Mesothelial cell of epicardium (in vitro differentiated cells): ENCODE data around the gene SLC48A1. TPM values are rescaled to one million over a fixed set of nuclear protein-coding genes. Genes with fewer than 3 reads are reported as not detected.

Source experiments
- DNase-seq, 2 experiments: peaks; one replicate each; pipeline ENCODE4 v3.0.0; 2021; ENCODE audit warnings: low spot score in 2 of 2; ENCODE audit not compliant: unreplicated experiment in 2 of 2
- H3K27ac Mint-ChIP-seq: 2 replicates; pipeline ENCODE4 v1.8.0; 2021; ENCODE audit warnings: mixed read lengths
- H3K27me3 Mint-ChIP-seq: 2 replicates; pipeline ENCODE4 v1.8.0; 2021; ENCODE audit warnings: low read depth, mixed read lengths
- H3K36me3 Mint-ChIP-seq: 2 replicates; pipeline ENCODE4 v1.8.0; 2021; ENCODE audit warnings: mixed read lengths
- H3K4me1 Mint-ChIP-seq: 2 replicates; pipeline ENCODE4 v1.8.0; 2021; ENCODE audit warnings: mixed read lengths
- H3K4me3 Mint-ChIP-seq: 2 replicates; pipeline ENCODE4 v1.8.0; 2021; ENCODE audit warnings: mild to moderate bottlenecking, moderate library complexity, mixed read lengths
- H3K9me3 Mint-ChIP-seq: 2 replicates; pipeline ENCODE4 v1.8.0; 2021; ENCODE audit warnings: mixed read lengths
- total RNA-seq: library from RNA; stranded (reverse); gene quantifications from 3 replicates; pipeline ENCODE4 v1.2.1, GENCODE V29; 2021
- TF ChIP-seq, protein P1 (sequence below): fragments of 200-600 bp; sonication (generic); IDR thresholded peaks from one replicate; pipeline ENCODE4 v1.5.0; 2021; ENCODE audit warnings: antibody characterized with exemption; ENCODE audit not compliant: unreplicated experiment

The SLC48A1 gene
- total RNA-seq, 1 donor from 2014 or later, result 27.7 TPM

DNA sequence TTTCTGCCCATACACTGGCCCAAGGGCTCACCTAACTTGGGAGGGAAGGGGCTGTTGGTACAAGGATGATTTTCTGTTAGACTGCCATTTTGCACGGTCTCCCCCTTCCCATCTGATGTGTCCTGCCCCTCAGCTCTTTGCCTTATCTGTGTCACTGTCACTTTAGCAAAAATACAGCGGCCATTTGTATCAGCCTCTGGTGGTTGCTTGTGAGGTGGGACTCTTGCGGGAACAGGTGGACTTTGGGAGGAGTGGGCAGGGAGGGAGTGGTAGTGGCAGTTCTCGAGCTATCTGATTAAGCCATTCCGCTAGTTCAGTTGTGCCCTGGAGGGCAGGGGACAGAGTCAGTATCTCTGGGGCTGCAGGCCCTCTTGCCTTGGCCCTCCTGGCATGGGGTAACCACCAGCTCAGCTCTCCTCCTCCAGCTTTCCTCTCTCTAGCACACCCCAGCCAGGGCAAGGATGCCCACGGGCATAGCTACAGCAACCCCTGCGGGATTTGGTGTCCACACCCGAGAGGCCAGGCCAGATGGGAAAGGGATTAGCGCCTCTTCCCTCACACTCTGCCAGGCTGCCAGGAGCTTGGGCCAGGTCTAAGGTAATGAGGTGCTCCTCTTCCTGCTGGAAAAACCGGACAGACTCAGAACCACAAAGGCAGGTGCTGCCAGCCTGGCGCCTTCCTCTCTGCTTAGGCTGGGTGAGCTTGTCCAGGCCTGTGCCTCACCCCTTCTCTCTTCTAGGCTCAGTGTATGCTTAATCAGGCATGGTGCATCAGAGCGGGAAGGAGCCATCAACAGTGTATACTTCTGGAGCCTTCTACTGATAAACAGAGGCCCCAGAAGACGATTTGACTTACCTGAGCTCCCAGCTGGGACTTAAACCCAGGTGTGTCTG, 8.7 kb downstream of the SLC48A1 start:
- no peaks in the 10 kb centered on the region for H3K9me3 Mint-ChIP-seq
- DNase-seq, result no peak
- H3K4me1 Mint-ChIP-seq, result peaks cover 18% of the 10 kb centered on the region
- H3K27me3 Mint-ChIP-seq, result no peaks in the 10 kb centered on the region
- H3K4me3 Mint-ChIP-seq, result no peak overlapping the region
- TF ChIP-seq, protein P1, sequence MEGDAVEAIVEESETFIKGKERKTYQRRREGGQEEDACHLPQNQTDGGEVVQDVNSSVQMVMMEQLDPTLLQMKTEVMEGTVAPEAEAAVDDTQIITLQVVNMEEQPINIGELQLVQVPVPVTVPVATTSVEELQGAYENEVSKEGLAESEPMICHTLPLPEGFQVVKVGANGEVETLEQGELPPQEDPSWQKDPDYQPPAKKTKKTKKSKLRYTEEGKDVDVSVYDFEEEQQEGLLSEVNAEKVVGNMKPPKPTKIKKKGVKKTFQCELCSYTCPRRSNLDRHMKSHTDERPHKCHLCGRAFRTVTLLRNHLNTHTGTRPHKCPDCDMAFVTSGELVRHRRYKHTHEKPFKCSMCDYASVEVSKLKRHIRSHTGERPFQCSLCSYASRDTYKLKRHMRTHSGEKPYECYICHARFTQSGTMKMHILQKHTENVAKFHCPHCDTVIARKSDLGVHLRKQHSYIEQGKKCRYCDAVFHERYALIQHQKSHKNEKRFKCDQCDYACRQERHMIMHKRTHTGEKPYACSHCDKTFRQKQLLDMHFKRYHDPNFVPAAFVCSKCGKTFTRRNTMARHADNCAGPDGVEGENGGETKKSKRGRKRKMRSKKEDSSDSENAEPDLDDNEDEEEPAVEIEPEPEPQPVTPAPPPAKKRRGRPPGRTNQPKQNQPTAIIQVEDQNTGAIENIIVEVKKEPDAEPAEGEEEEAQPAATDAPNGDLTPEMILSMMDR, result no peak
- peaks cover 11% of the 10 kb centered on the region for H3K36me3 Mint-ChIP-seq
- H3K27ac Mint-ChIP-seq, result peak overlapping the region; percentile 53

DNA sequence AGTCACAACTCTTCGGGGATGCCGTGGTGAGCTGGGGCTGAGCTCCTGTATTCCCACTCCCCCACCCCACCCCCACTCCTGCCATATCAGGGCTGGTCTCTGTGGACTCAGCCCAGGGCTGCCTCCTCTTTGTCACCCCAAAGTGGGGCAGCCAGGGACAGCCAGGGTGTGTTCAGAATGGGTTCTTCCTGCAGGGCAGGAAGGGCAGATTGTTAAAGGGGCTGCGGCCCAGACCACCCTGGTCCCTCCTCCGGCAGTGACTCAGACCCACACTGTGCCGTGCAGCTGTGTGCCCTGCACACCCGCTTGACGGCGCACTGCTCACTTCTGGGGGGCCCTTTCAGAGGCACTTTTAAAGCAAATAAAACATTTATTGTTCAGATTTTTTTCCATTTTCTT, 9.3 kb downstream of the SLC48A1 start:
- DNase-seq, result no peak
- H3K9me3 Mint-ChIP-seq, result no peaks in the 10 kb centered on the region
- peaks cover 14% of the 10 kb centered on the region for H3K4me1 Mint-ChIP-seq
- TF ChIP-seq, protein P1, result no peak
- H3K4me3 Mint-ChIP-seq, result no peak overlapping the region
- H3K27me3 Mint-ChIP-seq, result no peaks in the 10 kb centered on the region
- peak overlapping the region; percentile 53 for H3K27ac Mint-ChIP-seq
- peaks cover 11% of the 10 kb centered on the region for H3K36me3 Mint-ChIP-seq

DNA sequence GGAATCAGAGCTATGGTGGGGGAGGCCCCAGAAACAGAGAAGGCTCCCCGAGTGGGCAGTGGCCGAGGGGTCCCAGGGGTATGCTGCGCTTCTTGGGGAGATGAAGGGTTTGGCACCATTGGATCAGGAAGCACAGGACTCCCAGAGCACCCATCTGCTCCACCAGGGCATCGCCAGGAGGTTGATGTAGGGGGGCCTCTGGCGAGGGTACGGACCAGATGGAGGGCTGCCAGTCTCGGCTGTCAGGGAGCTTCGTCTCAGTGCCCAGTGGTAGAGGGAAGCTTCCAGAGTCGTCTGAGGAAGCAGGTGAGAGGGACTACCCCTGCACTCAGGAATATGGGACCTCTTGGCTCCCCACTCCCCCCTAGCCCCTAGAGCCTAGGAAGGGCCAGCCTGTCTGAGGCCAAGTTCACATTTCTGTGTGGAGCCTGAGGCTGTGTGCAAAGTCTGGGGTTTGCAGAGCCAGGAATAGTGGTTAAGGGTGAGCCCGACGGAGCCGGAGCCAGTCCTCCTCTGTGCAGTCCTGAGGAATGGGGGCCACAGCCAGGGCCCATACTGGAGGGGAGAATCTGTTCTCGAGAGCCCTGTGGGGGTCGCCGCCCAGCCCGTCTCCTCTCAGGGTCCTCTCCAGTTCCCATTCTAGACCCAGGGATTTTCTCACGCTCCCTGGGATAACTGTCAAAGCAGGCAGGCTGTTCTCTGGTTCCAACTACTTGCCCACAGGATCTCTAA, 10.2 kb downstream of the SLC48A1 start:
- no peak overlapping the region for H3K27ac Mint-ChIP-seq
- H3K36me3 Mint-ChIP-seq, result peaks cover 14% of the 10 kb centered on the region
- TF ChIP-seq, protein P1, result no peak
- H3K27me3 Mint-ChIP-seq, result no peaks in the 10 kb centered on the region
- H3K4me3 Mint-ChIP-seq, result no peak overlapping the region
- peaks cover 8% of the 10 kb centered on the region for H3K4me1 Mint-ChIP-seq
- H3K9me3 Mint-ChIP-seq, result no peaks in the 10 kb centered on the region
- DNase-seq, result no peak

- Mint-ChIP-seq H3K27ac (no peak overlapping the region), H3K4me3 (no peak overlapping the region), H3K9me3 (no peaks in the 10 kb centered on the region), H3K27me3 (no peaks in the 10 kb centered on the region), H3K36me3 (peaks cover 18% of the 10 kb centered on the region), H3K4me1 (peaks cover 3% of the 10 kb centered on the region)
- TF ChIP-seq, protein P1, result no peak
- DNase-seq, result no peak
Measured at GRCh38 chr12:47783821-47784819, 11.1 kb downstream of the SLC48A1 start.
